Right lung (tissue), 5 donors: ENCODE data around the gene COL2A1. TPM values are rescaled to one million over a fixed set of nuclear protein-coding genes. Genes with fewer than 3 reads are reported as not detected.
A peak's percentile ranks its signal among the peaks of the same experiment; 100 is the strongest.

ENCODE experiments used
- DNase-seq, 2 donors: peaks; one replicate each; pipeline ENCODE4 v3.0.0-alpha.2; 2013
- polyA plus RNA-seq, 5 donors: library from polyadenylated mRNA; unstranded; fragments of 120-200 nt; gene quantifications; one replicate each; pipeline versions ENCODE4 v1.2.1 to v1.2.3, GENCODE V29; 2013; ENCODE audit warnings: inconsistent platforms in 1 of 5, low replicate concordance in 1 of 5; ENCODE audit not compliant: insufficient read length in 5 of 5, insufficient read depth in 1 of 5

Gene COL2A1
- polyA plus RNA-seq, 5 donors = 60.4 to 78.4 (median 67.3) TPM

DNA sequence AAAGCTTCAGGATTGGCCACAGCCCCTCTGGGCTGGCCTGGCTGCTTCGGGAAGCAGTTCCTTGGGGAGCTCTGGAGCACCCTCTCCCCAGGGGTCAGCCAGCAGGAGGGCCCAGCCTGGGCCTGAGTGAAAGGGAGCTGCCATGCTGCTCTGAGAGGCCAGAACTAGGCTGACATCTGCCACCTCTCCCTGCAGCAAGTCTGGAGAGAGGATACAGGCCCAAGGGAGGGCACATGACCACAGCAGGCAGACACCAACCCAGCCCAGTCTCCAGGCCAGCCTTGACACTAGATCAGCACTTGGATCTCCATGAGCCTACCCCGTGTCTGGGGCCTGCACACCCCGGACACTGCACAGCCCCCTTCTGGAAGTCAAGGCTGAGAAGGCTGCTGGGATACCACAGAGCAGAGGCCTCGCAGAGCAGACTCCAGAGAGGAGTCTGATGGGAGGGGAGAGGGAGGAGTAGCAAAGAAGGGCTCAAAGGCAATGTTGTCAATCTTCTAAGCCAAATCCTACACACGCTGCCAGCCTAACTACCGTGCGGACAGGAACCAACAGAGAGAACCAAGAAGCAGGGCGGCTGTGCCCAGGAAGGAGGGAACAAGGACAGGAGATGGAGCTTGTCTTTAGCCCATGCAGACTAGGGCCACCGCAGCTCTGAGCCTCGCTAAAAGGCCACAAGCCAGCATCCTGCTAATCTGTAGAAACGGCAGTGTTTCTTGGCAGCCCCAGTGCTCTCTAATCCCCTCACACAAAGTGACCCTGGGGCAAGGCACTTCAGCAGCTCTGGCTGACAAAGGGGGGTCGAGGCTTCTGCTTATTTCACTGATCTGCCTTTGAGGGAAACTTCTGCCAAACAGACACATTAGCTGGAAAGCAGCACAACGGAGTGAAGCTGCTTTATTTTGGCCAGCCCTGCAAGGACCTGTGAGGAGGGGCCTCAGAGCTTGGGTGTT, 12.9 kb downstream of the COL2A1 start:
- peak; percentile 80 to 83 for DNase-seq

DNA sequence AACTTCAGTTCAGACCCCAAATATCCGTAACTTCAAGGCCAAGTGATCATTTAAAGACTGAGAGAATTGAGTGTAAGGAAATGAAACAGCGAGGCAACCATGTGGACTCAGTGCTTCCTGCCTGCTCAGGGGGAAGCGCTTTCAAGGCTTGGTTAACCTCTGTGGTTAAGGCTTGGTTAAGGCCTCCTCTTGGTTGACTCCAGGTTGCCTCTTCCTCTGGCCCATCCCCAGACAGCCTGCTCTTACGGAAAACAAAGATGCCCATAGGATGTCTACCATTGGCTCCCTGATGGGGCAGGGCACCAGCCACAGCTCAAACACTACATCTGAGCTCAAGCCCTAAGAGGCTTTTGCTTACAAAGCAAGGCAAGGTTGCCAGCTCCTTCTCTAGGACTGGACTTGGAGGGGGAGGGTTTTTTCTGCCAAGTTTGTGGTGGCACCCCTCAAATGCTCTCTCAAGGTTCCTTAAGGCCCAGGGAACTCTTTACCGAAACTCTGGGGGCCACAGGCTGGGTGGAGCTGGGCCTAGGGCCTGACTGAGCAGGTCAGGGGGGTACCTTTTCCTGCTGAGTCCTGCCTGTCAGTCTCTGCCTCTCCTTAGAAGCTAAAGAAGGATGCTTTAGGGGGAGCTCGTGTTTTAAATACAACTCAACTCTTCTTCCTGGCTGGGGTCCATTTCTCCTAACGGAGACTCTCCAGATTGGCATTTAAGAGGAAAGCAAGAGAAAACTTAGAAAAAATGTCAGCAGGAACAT, 13.7 kb downstream of the COL2A1 start:
- no peak for DNase-seq

DNA sequence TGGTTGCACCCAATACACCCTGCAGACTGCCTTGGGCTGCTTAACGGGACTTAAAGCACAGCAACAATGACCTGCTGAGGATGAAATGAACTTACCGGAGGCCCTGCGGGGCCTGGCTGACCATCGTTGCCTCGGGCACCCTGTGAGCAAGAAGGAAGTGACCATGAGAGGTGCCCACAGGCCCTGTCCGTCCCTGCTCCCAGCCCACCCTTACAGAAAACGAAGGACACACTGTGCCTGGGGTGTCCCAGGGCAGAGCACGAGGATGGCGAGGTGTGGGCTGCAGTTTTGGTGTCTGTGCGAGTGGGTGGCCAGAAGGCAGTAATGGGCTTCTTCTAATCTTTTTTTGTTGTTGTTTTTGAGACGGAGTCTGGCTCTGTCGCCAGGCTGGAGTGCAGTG, 14.6 kb downstream of the COL2A1 start:
- no peak for DNase-seq

DNA sequence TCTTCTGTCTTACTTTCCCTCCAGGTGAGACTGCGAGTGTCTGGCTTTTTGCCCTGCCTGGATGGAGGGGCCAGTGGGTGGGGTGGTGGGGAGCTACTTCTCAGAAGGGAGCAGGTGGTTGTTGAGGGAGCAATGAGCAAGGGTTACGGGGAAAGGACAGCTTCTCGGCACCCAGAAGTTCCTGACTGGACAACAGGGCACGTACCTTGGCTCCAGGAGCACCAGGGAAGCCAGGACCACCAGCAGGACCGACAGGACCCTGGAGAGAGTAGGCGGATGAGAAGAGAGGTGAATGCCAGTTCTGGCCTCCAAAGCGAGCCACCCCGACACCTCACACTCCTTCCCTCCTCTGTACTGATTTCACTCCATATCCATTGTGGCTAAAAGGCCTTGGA, 15.3 kb downstream of the COL2A1 start:
- DNase-seq = no peak

DNA sequence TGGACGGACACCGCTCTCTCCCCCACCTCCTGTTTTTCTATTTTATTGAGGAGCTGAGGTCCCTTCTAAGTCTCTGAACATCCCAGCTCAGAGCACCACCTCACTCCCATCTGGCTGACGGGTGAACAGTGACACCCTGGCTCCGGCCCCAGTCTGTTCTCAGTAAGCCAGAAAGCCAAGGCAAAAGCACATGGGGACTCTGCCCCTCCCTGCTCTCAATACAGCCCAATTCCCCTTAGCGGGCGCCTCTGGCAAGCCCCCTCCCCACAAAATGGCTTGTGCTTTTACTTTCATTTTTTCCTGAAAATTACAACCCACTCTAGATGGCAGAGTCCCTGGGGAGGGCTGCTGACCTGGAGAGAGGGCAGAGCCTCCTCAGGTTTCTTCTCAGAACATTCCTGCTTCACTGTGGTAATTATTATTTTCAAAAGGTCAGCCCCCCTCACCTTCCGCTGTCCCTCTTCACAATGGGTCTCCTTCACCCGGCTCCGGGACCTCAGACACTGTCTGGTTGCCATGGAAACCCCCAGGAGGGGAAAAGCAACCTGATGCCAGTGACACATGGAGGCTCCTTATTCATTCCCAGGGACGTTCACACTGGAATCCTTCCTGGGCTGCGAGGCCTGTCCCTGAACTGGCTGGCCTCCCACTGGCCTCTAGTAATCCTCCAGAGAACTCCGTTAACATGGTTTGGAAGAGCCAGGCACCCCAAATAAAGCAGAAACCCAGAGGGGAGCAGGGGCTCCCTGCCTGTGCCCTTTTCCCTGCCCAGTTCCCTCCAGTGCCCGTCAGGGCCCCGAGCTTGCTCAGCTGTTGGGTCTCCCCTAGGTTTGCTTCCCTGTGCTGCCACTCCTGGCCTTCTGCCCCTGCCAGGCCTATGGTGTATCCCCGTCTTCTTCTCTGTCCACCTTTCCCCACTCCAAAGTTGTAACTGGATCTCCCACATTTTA, 15.9 kb downstream of the COL2A1 start:
- DNase-seq = no peak

DNA sequence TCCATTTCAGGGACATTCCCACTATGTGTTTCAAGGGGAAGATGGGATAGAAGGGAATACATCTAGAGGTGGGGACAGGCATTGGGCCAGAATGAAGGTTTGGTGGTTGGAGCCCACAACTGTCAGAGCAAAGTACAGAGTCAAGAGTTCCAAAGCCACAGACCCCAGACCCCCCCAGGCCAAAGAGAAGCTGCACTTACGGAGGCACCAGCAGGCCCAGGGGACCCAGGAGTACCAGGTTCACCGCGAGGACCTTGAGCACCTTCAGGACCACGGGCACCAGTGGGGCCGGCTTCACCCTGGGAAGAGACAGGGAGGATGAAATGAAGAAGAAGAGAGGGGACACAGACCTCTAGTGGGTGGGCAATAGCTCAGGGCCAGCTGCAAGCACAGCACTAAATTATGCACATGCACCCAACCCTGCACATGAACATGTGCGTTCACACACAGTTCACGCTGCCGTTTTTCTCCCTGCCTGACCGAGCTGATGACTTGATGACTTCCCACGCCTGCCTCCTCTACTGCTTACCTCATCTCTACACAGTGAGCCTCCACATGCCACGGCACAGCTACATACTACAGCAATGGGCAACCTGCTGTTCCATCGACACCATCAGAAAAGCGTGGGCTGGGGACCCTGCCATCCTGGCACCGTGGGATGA, 16.7 kb downstream of the COL2A1 start:
- DNase-seq = no peak

DNA sequence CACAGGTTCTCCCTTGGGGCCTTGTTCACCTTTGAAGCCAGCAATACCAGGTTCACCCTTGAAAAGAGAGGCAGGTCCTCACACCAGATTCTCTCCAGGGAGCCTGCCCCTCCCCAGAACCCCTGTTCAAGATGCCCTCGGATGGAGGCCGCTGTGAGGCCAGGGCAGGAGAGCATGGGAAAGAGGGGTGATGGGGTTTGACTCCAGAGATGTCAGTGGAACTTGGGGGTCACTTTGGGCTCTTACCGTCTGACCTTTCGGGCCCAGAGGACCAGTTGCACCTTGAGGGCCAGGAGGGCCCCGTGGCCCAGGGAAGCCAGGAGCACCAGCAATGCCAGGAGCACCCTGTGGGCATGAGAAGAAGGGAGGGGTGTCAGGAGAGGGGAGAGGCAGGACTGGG, 17.4 kb downstream of the COL2A1 start:
- DNase-seq = no peak

DNA sequence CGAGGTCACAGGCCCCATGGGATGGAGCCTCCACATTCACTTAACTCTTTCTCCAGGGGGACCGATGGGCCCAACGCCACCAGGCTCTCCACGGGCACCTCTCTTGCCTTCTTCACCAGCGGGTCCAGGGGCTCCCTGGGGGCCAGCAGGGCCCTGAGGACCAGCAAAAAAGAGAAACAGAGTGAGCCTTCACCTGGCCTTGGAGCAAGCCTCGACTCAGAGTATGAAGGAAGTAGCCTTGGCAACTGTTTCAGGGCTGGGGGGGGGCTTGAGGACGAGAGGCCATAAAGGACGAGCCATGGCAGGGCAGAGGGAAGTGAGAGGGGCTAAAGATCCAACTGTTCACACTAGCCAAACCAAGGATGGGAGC, 18.0 kb downstream of the COL2A1 start:
- DNase-seq = no peak

DNA sequence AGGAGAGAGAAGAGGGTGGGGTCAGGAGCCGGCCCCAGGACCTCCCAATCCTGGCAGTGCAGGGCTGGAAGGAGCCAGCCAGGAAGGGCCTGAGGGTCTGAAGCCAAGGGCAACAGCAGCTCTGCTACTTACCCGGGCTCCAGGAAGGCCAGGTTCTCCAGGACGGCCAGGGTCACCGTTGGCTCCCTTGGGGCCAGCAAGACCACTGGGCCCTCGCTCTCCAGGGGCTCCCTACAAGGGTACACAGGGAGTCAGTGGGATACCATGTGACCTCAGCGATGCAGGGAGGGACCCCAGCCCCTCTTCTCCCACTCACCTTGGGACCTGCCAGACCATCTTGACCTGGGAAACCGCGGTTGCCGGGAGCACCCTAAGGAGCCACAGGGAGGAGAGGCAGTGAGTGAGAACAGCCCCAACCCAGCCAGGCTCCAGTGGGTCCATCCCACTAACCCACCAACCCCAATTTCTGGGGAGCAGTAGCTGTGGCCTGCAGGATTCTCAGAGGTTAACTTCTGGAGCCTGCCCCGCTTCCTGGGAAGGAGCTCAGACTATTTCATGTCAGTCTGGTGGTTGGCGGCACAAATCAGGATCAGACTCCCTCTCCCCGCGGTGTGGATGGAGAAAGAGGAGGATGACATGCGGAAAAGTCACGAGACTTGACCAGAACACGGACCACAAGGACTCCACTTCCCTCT, 18.5 kb downstream of the COL2A1 start:
- no peak for DNase-seq

DNA sequence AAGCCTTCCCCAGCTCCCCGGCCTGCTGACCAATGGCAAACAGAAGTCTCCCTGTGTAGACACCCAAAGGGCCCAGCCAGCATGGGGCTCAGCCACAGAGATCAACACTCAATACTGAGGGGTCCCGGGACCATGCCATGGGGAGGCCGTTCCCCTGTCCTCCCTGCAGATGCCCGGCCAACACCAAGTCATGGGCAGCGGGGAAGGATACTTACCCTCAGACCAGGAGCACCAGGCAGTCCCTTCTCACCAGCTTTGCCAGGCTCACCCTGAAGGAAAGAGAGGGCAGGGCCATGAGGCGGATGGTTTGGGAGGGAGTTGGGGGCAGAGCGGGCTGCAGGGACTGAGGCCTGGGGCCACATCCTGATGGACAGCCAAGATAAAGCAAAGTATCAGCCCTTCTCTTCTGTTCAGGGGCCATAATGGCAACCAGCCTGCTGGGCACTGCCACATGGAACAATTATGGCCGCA, 19.9 kb downstream of the COL2A1 start:
- DNase-seq = no peak

DNA sequence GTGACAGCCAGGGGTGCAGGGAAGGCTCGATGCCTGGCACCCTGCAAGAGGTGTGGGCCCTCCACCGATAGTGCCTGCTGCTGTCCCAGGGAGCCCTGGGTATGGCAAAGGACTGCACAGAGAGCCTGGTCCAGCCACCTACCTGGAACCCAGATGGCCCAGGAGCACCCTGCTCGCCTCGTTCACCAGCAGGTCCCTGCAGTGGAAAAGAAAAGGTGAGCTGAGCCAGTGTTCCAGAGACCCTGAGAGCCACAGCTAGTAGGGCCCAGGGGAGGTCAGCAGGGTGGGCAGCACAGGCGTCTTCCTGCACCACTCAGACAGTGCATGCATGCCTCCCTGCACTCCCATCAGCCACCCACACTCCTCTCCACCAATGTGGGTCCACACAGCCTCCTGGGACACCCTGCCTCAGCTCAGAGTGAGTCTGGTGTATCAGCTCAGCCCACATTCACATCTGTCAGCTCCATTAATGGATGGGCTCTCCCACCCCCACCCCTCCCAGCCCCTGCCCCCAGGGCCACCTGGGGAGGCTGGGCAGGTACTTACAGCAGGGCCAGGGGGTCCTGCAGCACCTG, 20.6 kb downstream of the COL2A1 start:
- DNase-seq = no peak

DNA sequence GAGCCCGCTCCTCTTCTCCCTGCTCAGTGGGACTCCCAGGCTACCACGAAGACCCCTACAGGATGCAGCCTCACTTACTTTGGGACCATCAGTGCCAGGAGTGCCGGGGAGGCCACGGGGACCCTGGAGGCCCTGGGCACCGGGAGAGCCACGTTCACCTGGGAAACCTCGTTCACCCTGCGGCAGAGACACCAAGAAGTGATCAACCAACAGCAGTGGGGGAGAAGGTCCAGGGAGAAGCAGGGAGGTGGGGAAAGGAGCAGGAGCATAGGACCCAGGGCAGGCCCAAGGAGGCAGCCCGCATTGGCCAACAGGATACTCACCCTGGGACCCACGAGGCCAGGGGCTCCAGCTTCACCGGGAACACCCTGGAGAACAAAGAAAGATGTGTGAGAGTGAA, 21.5 kb downstream of the COL2A1 start:
- DNase-seq = no peak

DNA sequence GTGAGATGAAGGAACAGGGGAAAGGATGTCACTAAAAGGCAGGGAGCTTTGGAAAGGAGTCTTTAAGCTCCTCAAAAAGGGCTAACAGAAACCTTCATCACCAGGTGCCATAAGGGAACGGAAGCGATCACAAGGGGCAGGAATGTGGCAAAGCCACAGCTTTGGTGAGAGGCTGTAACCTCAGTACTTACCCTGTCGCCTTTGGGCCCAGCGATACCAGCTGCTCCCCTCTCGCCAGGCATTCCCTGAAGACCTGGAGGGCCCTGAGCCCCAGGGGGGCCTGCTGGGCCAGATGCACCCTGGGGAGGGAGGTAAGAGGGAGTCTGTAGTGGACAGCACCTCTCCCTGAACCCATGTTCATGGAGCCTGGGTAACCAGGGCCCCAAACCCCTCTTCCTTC, 22.0 kb downstream of the COL2A1 start:
- no peak for DNase-seq

DNA sequence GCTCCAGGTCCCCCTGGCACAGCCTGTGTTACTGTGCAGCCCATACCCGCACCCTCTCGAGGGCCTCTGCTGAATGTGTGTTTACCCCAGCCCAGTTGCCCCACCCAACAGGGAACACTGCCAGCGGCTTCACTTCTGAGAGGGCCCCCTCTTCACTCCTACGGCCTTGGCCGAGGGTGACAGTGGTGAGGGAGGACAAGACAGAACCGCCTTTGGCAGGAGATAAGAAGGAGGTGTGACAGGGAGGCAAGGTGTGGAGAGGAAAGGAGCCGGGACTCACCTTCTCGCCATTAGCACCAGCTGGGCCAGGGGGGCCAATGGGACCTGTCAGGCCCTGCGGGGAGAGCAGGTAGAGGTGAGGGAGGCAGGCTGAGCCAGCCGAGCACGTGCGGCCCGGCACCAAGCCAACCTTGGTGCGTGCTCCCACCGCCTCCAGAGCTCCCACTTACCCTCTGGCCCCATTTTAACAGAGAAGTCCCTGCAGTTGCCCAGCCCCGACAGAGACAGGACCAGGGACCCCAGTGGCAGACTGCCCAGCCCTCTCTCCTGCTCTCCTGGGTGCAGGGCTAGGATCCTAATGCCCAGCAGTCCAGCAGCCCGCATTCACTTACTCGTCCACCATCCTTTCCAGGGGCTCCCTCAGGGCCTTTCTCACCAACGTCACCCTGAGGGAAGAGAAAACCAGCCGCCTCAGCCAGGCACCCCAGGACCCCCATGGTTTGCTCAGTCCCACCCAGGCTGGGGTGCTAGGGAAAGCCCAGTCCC, 22.6 kb downstream of the COL2A1 start:
- DNase-seq = no peak

DNA sequence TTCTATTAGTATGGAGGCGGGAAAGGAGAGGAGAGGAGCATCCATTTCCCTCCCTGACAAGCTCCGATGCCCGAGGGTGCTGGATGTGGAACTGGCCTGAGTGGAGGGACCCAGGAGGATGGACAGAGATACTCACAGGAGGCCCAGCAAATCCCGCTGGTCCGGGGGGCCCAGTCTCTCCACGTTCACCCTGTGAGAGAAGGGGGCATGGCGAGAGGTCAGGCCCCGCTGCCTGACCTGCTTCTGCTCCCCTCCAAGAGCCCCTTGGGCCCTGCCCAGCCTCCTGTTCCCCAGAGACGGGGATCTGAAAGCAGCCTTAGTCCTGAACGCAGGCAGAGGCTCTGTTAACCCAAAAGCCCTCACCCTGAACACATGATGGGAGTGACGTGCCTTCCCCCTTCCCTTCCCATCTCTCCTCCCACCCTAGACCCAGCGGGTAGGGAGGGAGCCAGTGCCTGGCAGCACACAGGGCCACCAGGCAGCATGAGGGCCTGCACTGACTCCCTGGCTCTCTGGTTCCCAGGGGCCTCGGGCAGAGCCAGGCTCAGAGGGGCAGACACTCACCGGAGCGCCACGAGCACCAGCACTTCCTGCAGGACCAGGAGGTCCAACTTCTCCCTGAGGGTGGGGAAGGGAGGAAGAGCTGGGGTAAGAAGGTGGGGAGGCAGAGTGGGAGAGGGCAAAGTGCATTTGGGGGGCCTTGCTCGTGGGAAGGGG, 23.3 kb downstream of the COL2A1 start:
- DNase-seq = no peak

DNA sequence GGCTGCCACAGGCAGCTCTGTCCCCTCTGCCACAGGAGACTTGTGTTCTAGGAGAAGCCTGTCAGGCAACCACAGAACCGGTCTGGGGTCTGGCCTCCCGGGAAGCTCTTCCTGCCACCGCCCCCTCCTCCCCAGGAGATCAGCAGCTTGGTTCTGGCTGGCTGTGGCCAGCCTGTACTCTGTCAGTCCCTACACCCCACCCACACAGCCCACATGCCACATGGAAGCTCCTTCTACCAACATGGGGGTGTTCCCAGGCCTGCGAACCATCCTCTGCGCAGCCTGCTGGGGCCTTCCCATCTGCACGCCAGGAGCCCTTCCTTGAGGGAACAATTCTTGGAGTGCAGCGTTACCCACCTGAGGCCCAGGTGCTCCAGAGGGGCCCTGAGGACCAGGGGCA, 24.1 kb downstream of the COL2A1 start:
- no peak for DNase-seq

DNA sequence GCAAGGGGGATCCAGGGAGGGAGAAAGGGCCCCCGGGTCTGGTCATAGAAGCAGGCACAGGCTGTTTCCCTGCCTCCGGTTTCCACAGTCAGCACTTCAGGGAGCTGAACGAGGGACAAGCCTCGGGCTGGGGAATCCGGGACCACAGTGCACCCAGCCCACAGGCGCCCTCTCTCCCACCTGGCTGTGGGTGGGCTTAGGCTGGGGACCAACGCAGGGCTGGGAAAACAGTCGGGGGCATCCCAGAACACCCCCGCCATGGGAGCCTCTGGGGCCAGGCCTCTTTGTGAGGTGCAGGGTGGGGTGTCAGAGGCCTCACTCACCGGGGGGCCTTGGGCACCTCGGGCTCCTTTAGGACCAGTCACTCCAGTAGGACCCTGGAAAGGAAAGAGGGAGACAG, 24.6 kb downstream of the COL2A1 start:
- DNase-seq = no peak

DNA sequence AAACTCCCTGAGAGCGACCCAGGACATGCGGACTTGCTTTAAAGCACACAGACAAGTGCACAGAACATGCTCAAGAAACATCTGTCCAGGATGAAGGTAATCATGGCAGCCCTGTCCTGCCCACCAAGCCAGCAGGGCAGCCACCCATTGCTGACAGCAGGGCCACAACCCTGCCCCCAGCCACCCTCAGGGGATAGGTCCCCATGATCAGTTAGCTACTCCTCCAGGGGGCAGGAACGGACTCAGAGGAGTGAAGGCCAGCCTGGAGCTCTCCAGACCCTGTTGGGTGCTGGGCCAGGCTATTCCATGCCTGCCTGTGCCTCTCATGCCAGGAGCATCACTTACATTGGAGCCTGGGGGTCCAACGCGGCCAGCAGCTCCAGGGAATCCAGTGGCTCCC, 25.1 kb downstream of the COL2A1 start:
- no peak for DNase-seq

DNA sequence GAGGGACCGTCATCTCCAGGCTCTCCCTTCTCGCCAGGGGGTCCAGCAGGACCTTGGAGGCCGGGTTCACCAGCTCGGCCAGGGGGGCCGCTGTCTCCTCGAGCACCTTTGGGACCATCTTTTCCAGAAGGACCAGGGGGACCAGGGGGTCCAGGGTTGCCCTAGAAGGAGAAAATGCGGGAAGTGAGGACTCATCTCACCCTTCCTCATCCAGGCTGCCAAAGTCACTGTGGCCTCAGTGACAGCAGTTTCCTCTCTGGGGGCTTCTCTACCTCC, 25.7 kb downstream of the COL2A1 start:
- DNase-seq = no peak
